Large intestine (tissue), 3 donors: Measurements from ENCODE around the gene SF3B6. TPM values are rescaled to one million over a fixed set of nuclear protein-coding genes. Genes with fewer than 3 reads are reported as not detected.
"Not testable (repeated sequence)": the region's sequence is repeated elsewhere in the genome, so short reads cannot be mapped to it uniquely, and the experiment has no call there.

Experiments
- DNase-seq, 2 donors: peaks; one replicate each; pipeline versions ENCODE4 v3.0.0 to v3.0.0-alpha.2; 2013
- H3K27ac ChIP-seq: one replicate; pipeline ENCODE4 v1.5.1; 2013; ENCODE audit warnings: low read length
- H3K27me3 ChIP-seq: 2 replicates; pipeline ENCODE4 v1.6.1; 2013; ENCODE audit warnings: low read length; ENCODE audit not compliant: control insufficient read depth, insufficient read depth
- H3K36me3 ChIP-seq: 2 replicates; pipeline ENCODE4 v1.6.1; 2013; ENCODE audit warnings: low read length; ENCODE audit not compliant: control insufficient read depth, insufficient read depth
- H3K4me1 ChIP-seq: one replicate; pipeline ENCODE4 v1.6.1; 2013; ENCODE audit warnings: low read length; ENCODE audit not compliant: control insufficient read depth, insufficient read depth
- H3K4me3 ChIP-seq: one replicate; pipeline ENCODE4 v1.5.1; 2013; ENCODE audit warnings: low read length
- H3K9me3 ChIP-seq: one replicate; pipeline ENCODE4 v1.6.1; 2013; ENCODE audit warnings: mild to moderate bottlenecking, low read depth, low read length, moderate library complexity; ENCODE audit not compliant: control insufficient read depth
- WGBS: methylation state at CpG from one replicate; pipeline ENCODE4 v1.1.5; 2013; ENCODE audit warnings: low lambda C conversion rate; ENCODE audit not compliant: insufficient coverage; 5-methylcytosine and 5-hydroxymethylcytosine counted together
- polyA plus RNA-seq: library from polyadenylated mRNA; unstranded; fragments of 120-200 nt; gene quantifications from one replicate; pipeline ENCODE4 v1.2.1, GENCODE V29; 2013

The SF3B6 gene
- polyA plus RNA-seq, 1 donor = 117 TPM

- not testable (repeated sequence) for H3K27ac ChIP-seq, H3K27me3 ChIP-seq, H3K9me3 ChIP-seq, H3K4me1 ChIP-seq, H3K4me3 ChIP-seq, DNase-seq
- no CpG with 5 or more reads among the region's 6 CpGs for WGBS
- peaks cover 12% of the 10 kb centered on the region for H3K36me3 ChIP-seq
Measured at GRCh38 chr2:24043133-24043532, 33.0 kb downstream of the SF3B6 start.

- H3K27ac ChIP-seq = no peak overlapping the region
- WGBS = no CpG with 5 or more reads among the region's 4 CpGs
Measured at GRCh38 chr2:24040511-24040910, 35.6 kb downstream of the SF3B6 start.

GRCh38 chr2:24038786-24039499 lies 37.2 kb downstream of the SF3B6 start:
- H3K36me3 ChIP-seq = peaks cover 25% of the 10 kb centered on the region
- H3K4me1 ChIP-seq = no peaks in the 10 kb centered on the region
- H3K27me3 ChIP-seq = no peaks in the 10 kb centered on the region
- DNase-seq = no peak
- no peak overlapping the region for H3K27ac ChIP-seq
- no peaks in the 10 kb centered on the region for H3K9me3 ChIP-seq
- no peak overlapping the region for H3K4me3 ChIP-seq
- WGBS = 100% methylated on average over 2 of the region's 9 CpGs

More at GRCh38 chr2:24040511-24040910, 35.6 kb downstream of the SF3B6 start:
- no peaks in the 10 kb centered on the region for H3K4me1 ChIP-seq
- no peaks in the 10 kb centered on the region for H3K27me3 ChIP-seq
- DNase-seq = no peak
- no peak overlapping the region for H3K4me3 ChIP-seq
- H3K36me3 ChIP-seq = peaks cover 25% of the 10 kb centered on the region
- H3K9me3 ChIP-seq = no peaks in the 10 kb centered on the region

- Histone ChIP-seq H3K9me3 (no peaks in the 10 kb centered on the region), H3K4me1 (no peaks in the 10 kb centered on the region), H3K4me3 (no peak overlapping the region), H3K27ac (no peak overlapping the region), H3K27me3 (no peaks in the 10 kb centered on the region), H3K36me3 (peaks cover 30% of the 10 kb centered on the region)
- no CpG with 5 or more reads among the region's 2 CpGs for WGBS
- DNase-seq = no peak
Measured at GRCh38 chr2:24026233-24026632, 49.9 kb downstream of the SF3B6 start.

GRCh38 chr2:24024996-24025663 lies 51.0 kb downstream of the SF3B6 start:
- no peak overlapping the region for H3K4me3 ChIP-seq
- no peaks in the 10 kb centered on the region for H3K27me3 ChIP-seq
- no peaks in the 10 kb centered on the region for H3K9me3 ChIP-seq
- no peak overlapping the region for H3K27ac ChIP-seq
- WGBS = no CpG with 5 or more reads among the region's 17 CpGs
- no peaks in the 10 kb centered on the region for H3K4me1 ChIP-seq
- no peak for DNase-seq
- H3K36me3 ChIP-seq = peaks cover 21% of the 10 kb centered on the region

- peaks cover 13% of the 10 kb centered on the region for H3K36me3 ChIP-seq
- no peaks in the 10 kb centered on the region for H3K4me1 ChIP-seq
- no peaks in the 10 kb centered on the region for H3K27me3 ChIP-seq
- H3K4me3 ChIP-seq = no peak overlapping the region
- no CpG with 5 or more reads among the region's 12 CpGs for WGBS
- DNase-seq = no peak
- no peak overlapping the region for H3K27ac ChIP-seq
- H3K9me3 ChIP-seq = no peaks in the 10 kb centered on the region
Measured at GRCh38 chr2:24024018-24024417, 52.1 kb downstream of the SF3B6 start.

- H3K9me3 ChIP-seq = no peaks in the 10 kb centered on the region
- H3K27ac ChIP-seq = no peak overlapping the region
- no peaks in the 10 kb centered on the region for H3K27me3 ChIP-seq
- no peaks in the 10 kb centered on the region for H3K4me1 ChIP-seq
- H3K4me3 ChIP-seq = no peak overlapping the region
- no CpG with 5 or more reads among the region's 16 CpGs for WGBS
- no peak for DNase-seq
- H3K36me3 ChIP-seq = peaks cover 13% of the 10 kb centered on the region
Measured at GRCh38 chr2:24022975-24023575, 53.1 kb downstream of the SF3B6 start.

- no peak overlapping the region for H3K4me3 ChIP-seq
- no peak for DNase-seq
- WGBS = no CpG with 5 or more reads among the region's 14 CpGs
- H3K27ac ChIP-seq = no peak overlapping the region
- H3K27me3 ChIP-seq = no peaks in the 10 kb centered on the region
- H3K36me3 ChIP-seq = peaks cover 13% of the 10 kb centered on the region
- H3K9me3 ChIP-seq = no peaks in the 10 kb centered on the region
- H3K4me1 ChIP-seq = no peaks in the 10 kb centered on the region
Measured at GRCh38 chr2:24022324-24022974, 53.7 kb downstream of the SF3B6 start.

- Histone ChIP-seq H3K9me3 (no peaks in the 10 kb centered on the region), H3K27me3 (no peaks in the 10 kb centered on the region), H3K4me1 (no peaks in the 10 kb centered on the region), H3K36me3 (peaks cover 11% of the 10 kb centered on the region), H3K27ac (no peak overlapping the region), H3K4me3 (no peak overlapping the region)
- no CpG with 5 or more reads among the region's 19 CpGs for WGBS
- DNase-seq = no peak
Measured at GRCh38 chr2:24021122-24021998, 54.8 kb downstream of the SF3B6 start.

GRCh38 chr2:24020244-24020643 lies 55.9 kb downstream of the SF3B6 start:
- Histone ChIP-seq H3K9me3 (no peaks in the 10 kb centered on the region), H3K36me3 (peaks cover 6% of the 10 kb centered on the region), H3K4me3 (no peak overlapping the region), H3K4me1 (no peaks in the 10 kb centered on the region), H3K27ac (no peak overlapping the region), H3K27me3 (no peaks in the 10 kb centered on the region)
- no peak for DNase-seq
- no CpG with 5 or more reads among the region's 4 CpGs for WGBS
